IPS-NIHi11 (cell line): ENCODE data around the gene FOXRED2.

Experiments
- DNase-seq: peaks from one replicate; pipeline ENCODE4 v3.0.0; 2012; ENCODE audit warnings: mixed read lengths, low spot score

Gene FOXRED2

GRCh38 chr22:36514766-36515165, 7.9 kb upstream of the FOXRED2 start:
- DNase-seq = no peak

- no peak for DNase-seq
Measured at GRCh38 chr22:36512991-36513390, 6.2 kb upstream of the FOXRED2 start.

GRCh38 chr22:36512333-36512732, 5.5 kb upstream of the FOXRED2 start:
- no peak for DNase-seq

GRCh38 chr22:36510966-36511881, 4.4 kb upstream of the FOXRED2 start:
- peak; percentile 67 for DNase-seq

- no peak for DNase-seq
Measured at GRCh38 chr22:36510384-36510783, 3.5 kb upstream of the FOXRED2 start.

- no peak for DNase-seq
Measured at GRCh38 chr22:36507518-36508010, 724 bp upstream of the FOXRED2 start.

- peak; percentile 32 for DNase-seq
Measured at GRCh38 chr22:36505998-36506635, 723 bp downstream of the FOXRED2 start.

- no peak for DNase-seq
Measured at GRCh38 chr22:36497910-36498665, 8.8 kb downstream of the FOXRED2 start.

GRCh38 chr22:36493690-36494110, 13.1 kb downstream of the FOXRED2 start:
- no peak for DNase-seq

- no peak for DNase-seq
Measured at GRCh38 chr22:36492109-36492508, 14.7 kb downstream of the FOXRED2 start.

GRCh38 chr22:36491155-36491554, 15.7 kb downstream of the FOXRED2 start:
- no peak for DNase-seq

- DNase-seq = no peak
Measured at GRCh38 chr22:36486619-36487384, 20.0 kb downstream of the FOXRED2 start.

- DNase-seq = peak; percentile 97
Measured at GRCh38 chr22:36481393-36482168, 25.3 kb downstream of the FOXRED2 start, which contains the start of gene TXN2. Gene TXN2, minus strand, starts transcription at chr22:36481640. Its CDS starts 803 bp downstream, at chr22:36480837.

GRCh38 chr22:36480941-36481392, 25.9 kb downstream of the FOXRED2 start:
- no peak for DNase-seq

- no peak for DNase-seq
Measured at GRCh38 chr22:36478966-36479365, 27.9 kb downstream of the FOXRED2 start.

GRCh38 chr22:36475341-36475740, 31.5 kb downstream of the FOXRED2 start:
- no peak for DNase-seq

- no peak for DNase-seq
Measured at GRCh38 chr22:36472689-36473088, 34.2 kb downstream of the FOXRED2 start.

- no peak for DNase-seq
Measured at GRCh38 chr22:36471341-36471821, 35.5 kb downstream of the FOXRED2 start.

- DNase-seq = no peak
Measured at GRCh38 chr22:36470994-36471331, 35.9 kb downstream of the FOXRED2 start.

GRCh38 chr22:36470162-36470993, 36.5 kb downstream of the FOXRED2 start:
- DNase-seq = peak; percentile 85
